Mesenchymal stem cell (in vitro differentiated cells and primary cell): ENCODE data around the gene MEMO1.

ENCODE experiments used
- DNase-seq: peaks from one replicate; pipeline ENCODE4 v3.0.0-alpha.2; 2013
- H2AFZ ChIP-seq: one replicate; pipeline ENCODE4 v1.6.1; 2013; ENCODE audit warnings: low read depth, mild to moderate bottlenecking, control low read depth, inconsistent platforms, low read length, moderate library complexity
- H2AK5ac ChIP-seq: 2 replicates; pipeline ENCODE4 v1.6.1; 2013; ENCODE audit warnings: low read length, moderate library complexity, mild to moderate bottlenecking, inconsistent platforms; ENCODE audit not compliant: severe bottlenecking
- H2BK120ac ChIP-seq: one replicate; pipeline ENCODE4 v1.6.1; 2013; ENCODE audit warnings: low read depth, mild to moderate bottlenecking, inconsistent platforms, low read length, moderate library complexity
- H2BK12ac ChIP-seq, 2 experiments: one replicate each; pipeline ENCODE4 v1.6.1; 2013; ENCODE audit warnings: inconsistent platforms in 2 of 2, low read length in 2 of 2, mild to moderate bottlenecking in 2 of 2, moderate library complexity in 2 of 2, control low read depth in 1 of 2
- H2BK15ac ChIP-seq: one replicate; pipeline ENCODE4 v1.6.1; 2013; ENCODE audit warnings: mild to moderate bottlenecking, low read depth, inconsistent platforms; ENCODE audit not compliant: poor library complexity, severe bottlenecking
- H2BK5ac ChIP-seq: 2 replicates; pipeline ENCODE4 v1.6.1; 2013; ENCODE audit warnings: low read depth, mild to moderate bottlenecking, low read length, control low read depth, inconsistent platforms; ENCODE audit not compliant: poor library complexity, severe bottlenecking
- H3K14ac ChIP-seq, 2 experiments: one replicate each; pipeline ENCODE4 v1.6.1; 2013; ENCODE audit warnings: inconsistent platforms in 2 of 2, low read length in 2 of 2, control low read depth in 1 of 2, mild to moderate bottlenecking in 1 of 2, moderate library complexity in 1 of 2
- H3K18ac ChIP-seq, 2 experiments: one replicate each; pipeline ENCODE4 v1.6.1; 2013; ENCODE audit warnings: inconsistent platforms in 2 of 2, low read length in 2 of 2, control low read depth in 1 of 2, low read depth in 1 of 2, mild to moderate bottlenecking in 1 of 2
- H3K23ac ChIP-seq, 2 experiments: one replicate each; pipeline ENCODE4 v1.6.1; 2013; ENCODE audit warnings: inconsistent platforms in 2 of 2, low read length in 2 of 2, mild to moderate bottlenecking in 2 of 2, moderate library complexity in 2 of 2, control low read depth in 1 of 2
- H3K27ac ChIP-seq: 2 replicates; pipeline ENCODE4 v1.5.1; 2013; ENCODE audit warnings: mild to moderate bottlenecking, moderate library complexity, low read length, control low read depth, inconsistent platforms; ENCODE audit not compliant: poor library complexity, severe bottlenecking
- H3K27me3 ChIP-seq, 2 experiments: 2 replicates each; pipeline versions ENCODE4 v1.6.1 to v1.7.0; 2013; ENCODE audit warnings: low read length in 2 of 2, mild to moderate bottlenecking in 2 of 2, moderate library complexity in 2 of 2, control low read depth in 1 of 2, inconsistent platforms in 1 of 2; ENCODE audit not compliant: control insufficient read depth in 1 of 2, insufficient read depth in 1 of 2
- H3K36me3 ChIP-seq, 2 experiments: 2 replicates each; pipeline versions ENCODE4 v1.6.1 to v1.7.0; 2013; ENCODE audit warnings: low read length in 2 of 2, control low read depth in 1 of 2, inconsistent platforms in 1 of 2, low read depth in 1 of 2, mild to moderate bottlenecking in 1 of 2; ENCODE audit not compliant: insufficient read depth in 2 of 2, control insufficient read depth in 1 of 2
- H3K4ac ChIP-seq, 2 experiments: one replicate each; pipeline ENCODE4 v1.6.1; 2013; ENCODE audit warnings: inconsistent platforms in 2 of 2, low read length in 2 of 2, mild to moderate bottlenecking in 2 of 2, moderate library complexity in 2 of 2, control low read depth in 1 of 2, low read depth in 1 of 2
- H3K4me1 ChIP-seq: 2 replicates; pipeline ENCODE4 v1.6.1; 2013; ENCODE audit warnings: low read depth, low read length, control low read depth; ENCODE audit not compliant: control insufficient read depth, insufficient read depth
- H3K4me2 ChIP-seq: 2 replicates; pipeline ENCODE4 v1.6.1; 2013; ENCODE audit warnings: low read length, mild to moderate bottlenecking, inconsistent platforms; ENCODE audit not compliant: poor library complexity, severe bottlenecking
- H3K4me3 ChIP-seq, 2 experiments: 2 replicates each; pipeline versions ENCODE4 v1.5.1 to v1.7.0; 2013; ENCODE audit warnings: low read length in 2 of 2, mild to moderate bottlenecking in 2 of 2, control low read depth in 1 of 2, low read depth in 1 of 2; ENCODE audit not compliant: insufficient read depth in 1 of 2
- H3K79me1 ChIP-seq: replicated peaks from 2 replicates; pipeline ENCODE4 v1.6.1; 2013; ENCODE audit warnings: mild to moderate bottlenecking, control low read depth, low read length, inconsistent platforms; ENCODE audit not compliant: poor library complexity, severe bottlenecking
- H3K9ac ChIP-seq: 2 replicates; pipeline ENCODE4 v1.7.0; 2013; ENCODE audit warnings: mild to moderate bottlenecking, low read length, moderate library complexity
- H3K9me3 ChIP-seq: 2 replicates; pipeline ENCODE4 v1.7.0; 2013; ENCODE audit warnings: mild to moderate bottlenecking, low read length; ENCODE audit not compliant: control insufficient read depth
- H4K8ac ChIP-seq: one replicate; pipeline ENCODE4 v1.6.1; 2013; ENCODE audit warnings: inconsistent platforms, mild to moderate bottlenecking, low read length, moderate library complexity
- H4K91ac ChIP-seq: one replicate; pipeline ENCODE4 v1.6.1; 2013; ENCODE audit warnings: mild to moderate bottlenecking, low read length, inconsistent platforms
- WGBS: methylation state at CpG from one replicate; pipeline ENCODE4 v1.1.7; 2013; ENCODE audit warnings: mixed read lengths; 5-methylcytosine and 5-hydroxymethylcytosine counted together

MEMO1 gene

DNA sequence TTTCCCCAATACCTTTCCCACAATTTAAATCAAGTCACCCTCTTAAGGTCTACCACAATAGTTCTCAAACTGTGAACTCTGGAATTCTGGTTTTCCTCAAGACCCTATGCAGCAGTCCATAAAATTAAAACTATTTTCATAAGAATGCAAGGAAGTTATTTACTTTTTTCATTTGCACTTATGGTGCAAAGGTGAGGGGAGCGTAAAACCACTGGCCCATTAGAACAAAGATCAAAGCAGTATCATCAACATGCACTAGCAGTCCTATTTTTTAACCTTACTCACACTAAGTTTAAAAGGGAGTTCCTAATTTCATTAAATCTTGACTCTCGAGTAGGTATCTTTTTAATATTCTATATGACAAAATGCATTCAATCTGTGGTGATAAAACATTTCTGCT is 85.3 kb downstream of the MEMO1 start:
- Histone ChIP-seq H3K18ac (no peak overlapping the region), H3K14ac (no peak overlapping the region), H3K9me3 (no peaks in the 10 kb centered on the region), H3K4me3 (no peak overlapping the region), H4K8ac (no peak overlapping the region), H3K27ac (no peak overlapping the region), H3K27me3 (no peaks in the 10 kb centered on the region), H3K36me3 (peaks cover 10 to 44% of the 10 kb centered on the region in 2 experiments), H2BK120ac (no peak overlapping the region), H2BK12ac (no peak overlapping the region), H3K23ac (no peak overlapping the region), H3K79me1 (peaks cover 15% of the 10 kb centered on the region), H2BK5ac (no peak overlapping the region), H2AFZ (no peak overlapping the region), H3K9ac (no peak overlapping the region), H3K4me1 (no peaks in the 10 kb centered on the region), H3K4me2 (no peak overlapping the region), H2BK15ac (no peak overlapping the region), H2AK5ac (no peak overlapping the region), H3K4ac (no peak overlapping the region), H4K91ac (no peak overlapping the region)
- DNase-seq = no peak
- WGBS = 100% methylated on average over 1 of the region's 2 CpGs

DNA sequence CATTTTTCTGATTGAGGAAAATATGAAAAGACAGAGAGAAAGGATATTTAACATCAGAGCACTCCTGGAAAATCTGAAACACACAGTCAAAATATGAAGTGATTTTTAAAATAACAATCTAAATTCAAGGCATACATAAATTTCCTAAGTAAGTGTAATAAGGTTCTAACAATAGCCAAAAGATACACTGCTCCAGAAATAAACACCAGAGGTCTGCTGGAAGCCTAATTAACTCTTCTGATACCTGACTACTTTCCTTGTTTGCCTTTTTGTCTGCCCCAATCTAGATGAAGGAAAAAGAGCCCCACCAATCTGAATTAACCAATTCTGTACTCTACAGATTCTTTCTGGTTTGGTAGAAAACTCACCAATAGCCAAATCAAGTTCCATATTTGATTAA is 87.1 kb downstream of the MEMO1 start:
- peaks cover 17% of the 10 kb centered on the region for H3K79me1 ChIP-seq
- no peak overlapping the region for H4K8ac ChIP-seq
- H3K27me3 ChIP-seq = no peaks in the 10 kb centered on the region
- H2BK120ac ChIP-seq = no peak overlapping the region
- no peak overlapping the region for H3K4me3 ChIP-seq
- no peak overlapping the region for H2AFZ ChIP-seq
- no peak overlapping the region for H3K23ac ChIP-seq
- H2BK12ac ChIP-seq = no peak overlapping the region
- H3K14ac ChIP-seq = no peak overlapping the region
- H3K4me1 ChIP-seq = no peaks in the 10 kb centered on the region
- no peak overlapping the region for H3K18ac ChIP-seq
- H3K36me3 ChIP-seq = peaks cover 13 to 57% of the 10 kb centered on the region in 2 experiments
- H2BK5ac ChIP-seq = no peak overlapping the region
- no peak overlapping the region for H4K91ac ChIP-seq
- H2BK15ac ChIP-seq = no peak overlapping the region
- no peaks in the 10 kb centered on the region for H3K9me3 ChIP-seq
- no peak overlapping the region for H3K4ac ChIP-seq
- H3K27ac ChIP-seq = no peak overlapping the region
- no peak overlapping the region for H3K4me2 ChIP-seq
- H3K9ac ChIP-seq = no peak overlapping the region
- DNase-seq = no peak
- H2AK5ac ChIP-seq = no peak overlapping the region

DNA sequence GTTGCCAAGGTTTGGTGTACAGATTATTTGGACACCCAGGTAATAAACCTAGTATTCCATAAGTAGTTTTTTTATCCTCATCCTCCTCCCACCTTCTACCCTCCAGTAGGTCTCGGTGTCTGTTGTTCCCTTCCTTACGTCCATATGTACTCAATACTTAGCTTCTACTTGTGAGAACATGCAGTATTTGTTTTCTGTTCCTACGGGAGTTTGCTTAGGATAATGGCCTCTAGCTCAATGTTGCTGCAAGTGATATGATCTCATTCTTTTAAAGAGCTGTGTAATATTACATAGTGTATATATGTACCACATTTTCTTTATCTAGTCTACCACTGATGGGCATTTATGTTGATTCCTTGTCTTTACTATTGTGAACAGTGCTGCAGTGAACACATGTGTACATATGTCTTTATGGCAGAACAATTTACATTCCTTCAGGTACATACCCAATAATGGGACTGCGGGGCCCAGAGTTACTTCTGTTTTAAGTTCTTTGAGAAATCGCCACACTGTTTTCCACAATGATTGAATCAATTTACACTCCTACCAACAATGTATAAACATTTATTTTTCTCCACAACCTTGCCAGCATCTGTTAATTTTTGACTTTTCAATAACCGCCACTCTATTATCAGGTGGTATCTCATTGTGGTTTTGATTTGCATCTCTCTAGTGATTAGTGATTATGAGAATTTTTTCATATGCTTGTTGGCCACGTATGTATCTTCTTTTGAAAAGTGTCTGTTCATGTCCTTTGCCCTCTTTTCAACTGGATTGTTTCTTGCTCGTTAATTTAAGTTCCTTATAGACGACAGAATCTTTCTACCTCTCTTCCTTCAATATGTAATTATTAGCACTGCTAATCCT is 88.0 kb downstream of the MEMO1 start:
- H2BK15ac ChIP-seq = no peak overlapping the region
- no peak overlapping the region for H2BK12ac ChIP-seq
- H2BK120ac ChIP-seq = no peak overlapping the region
- no peak overlapping the region for H4K8ac ChIP-seq
- WGBS = 95% methylated on average over 6 of the region's 9 CpGs
- no peak overlapping the region for H3K9ac ChIP-seq
- H3K27me3 ChIP-seq = no peaks in the 10 kb centered on the region
- DNase-seq = no peak
- H3K79me1 ChIP-seq = peaks cover 14% of the 10 kb centered on the region
- H2AK5ac ChIP-seq = no peak overlapping the region
- no peak overlapping the region for H3K4ac ChIP-seq
- no peak overlapping the region for H3K4me3 ChIP-seq
- H4K91ac ChIP-seq = no peak overlapping the region
- H3K4me1 ChIP-seq = no peaks in the 10 kb centered on the region
- no peak overlapping the region for H3K14ac ChIP-seq
- peaks cover 13 to 60% of the 10 kb centered on the region in 2 experiments for H3K36me3 ChIP-seq
- no peak overlapping the region for H3K4me2 ChIP-seq
- no peak overlapping the region for H3K27ac ChIP-seq
- H3K9me3 ChIP-seq = no peaks in the 10 kb centered on the region
- H3K23ac ChIP-seq = no peak overlapping the region
- no peak overlapping the region for H3K18ac ChIP-seq
- H2AFZ ChIP-seq = no peak overlapping the region
- H2BK5ac ChIP-seq = no peak overlapping the region

DNA sequence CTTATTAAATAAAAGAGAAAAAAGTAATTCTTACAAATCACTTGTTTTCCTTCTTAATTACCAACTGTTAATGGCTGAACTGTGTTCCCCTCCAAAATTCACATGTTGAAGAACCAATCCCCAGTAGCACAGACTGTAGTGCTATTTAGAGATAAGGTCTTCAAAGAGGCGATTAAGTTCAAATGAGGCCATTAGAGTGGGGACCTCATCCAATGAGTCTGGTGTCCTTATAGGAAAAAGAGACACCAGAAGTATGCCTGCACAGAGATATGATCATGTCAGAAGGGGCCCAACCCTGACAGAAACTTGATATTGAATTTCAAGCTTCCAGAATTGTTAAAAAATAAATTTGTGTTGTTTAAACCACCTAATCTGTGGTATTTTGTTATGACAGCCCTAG is 89.8 kb downstream of the MEMO1 start:
- Histone ChIP-seq H4K91ac (no peak overlapping the region), H2BK12ac (no peak overlapping the region), H4K8ac (no peak overlapping the region), H3K14ac (no peak overlapping the region), H3K36me3 (peaks cover 6 to 61% of the 10 kb centered on the region in 2 experiments), H2AFZ (no peak overlapping the region), H3K9ac (no peak overlapping the region), H3K4me3 (no peak overlapping the region), H3K18ac (no peak overlapping the region), H2AK5ac (no peak overlapping the region), H3K4me1 (no peaks in the 10 kb centered on the region), H3K23ac (no peak overlapping the region), H2BK15ac (no peak overlapping the region), H2BK120ac (no peak overlapping the region), H3K4ac (no peak overlapping the region), H3K27me3 (no peaks in the 10 kb centered on the region), H3K79me1 (peaks cover 16% of the 10 kb centered on the region), H2BK5ac (no peak overlapping the region), H3K9me3 (no peaks in the 10 kb centered on the region), H3K27ac (no peak overlapping the region), H3K4me2 (no peak overlapping the region)
- no peak for DNase-seq
- 80% methylated on average over 1 of the region's 1 CpG for WGBS
